ENCODE data around the gene TRPV2.

The TRPV2 gene

GRCh38 chr17:16419074-16419928 is 3.9 kb downstream of the TRPV2 start:
- H3K4me3 ChIP-seq (ENCODE audit: low read depth, low read length), result peak overlapping the region; percentile 27
- ChIA-PET POLR2A (interaction anchor here (0.5 to 3.2 kb wide), 7 partner anchors 9 to 976 kb away, joined by 3 to 27 read pairs (median 6); partner anchors contain the start of gene UBB), CTCF (interaction anchor here (0.8 to 3.4 kb wide), 5 partner anchors 8 to 55 kb away, joined by 3 to 26 read pairs (median 4); no protein-coding TSS in a partner anchor)
- peak; percentile 38 for DNase-seq (ENCODE audit: low read depth, low spot score)
- no peak for TF ChIP-seq CTCF (IDR thresholded peaks at IDR 0.05; ENCODE audit: insufficient read depth, low read length, missing control alignments)

GRCh38 chr17:16419929-16420271 is 4.5 kb downstream of the TRPV2 start:
- H3K4me3 ChIP-seq (ENCODE audit: low read depth, low read length), result peak overlapping the region; percentile 20; the same call in 1 of the 2 replicates
- TF ChIP-seq CTCF (IDR thresholded peaks at IDR 0.05; ENCODE audit: insufficient read depth, low read length, missing control alignments), result no peak
- DNase-seq (ENCODE audit: low read depth, low spot score), result peak; percentile 41
- POLR2A ChIA-PET, result interaction anchor here (0.5 to 3.2 kb wide), 5 partner anchors 13 to 976 kb away, joined by 3 to 27 read pairs (median 6); partner anchors contain the start of gene UBB
- CTCF ChIA-PET, result interaction anchor here (1.0 to 3.4 kb wide), 3 partner anchors 8 to 56 kb away, joined by 4 to 26 read pairs (median 4); no protein-coding TSS in a partner anchor

GRCh38 chr17:16422416-16422815 is 7.0 kb downstream of the TRPV2 start:
- POLR2A ChIA-PET, result interaction anchor here (0.6 kb wide), 1 partner anchor 37 kb away, joined by 3 read pairs; no protein-coding TSS in a partner anchor
- DNase-seq (ENCODE audit: low read depth, low spot score), result no peak
- CTCF ChIA-PET, result interaction anchor here (1.0 to 1.7 kb wide), 2 partner anchors 16 to 58 kb away, joined by 4 read pairs; no protein-coding TSS in a partner anchor
- no peak for TF ChIP-seq CTCF (IDR thresholded peaks at IDR 0.05; ENCODE audit: insufficient read depth, low read length, missing control alignments)
- no peak overlapping the region for H3K4me3 ChIP-seq (ENCODE audit: low read depth, low read length)

GRCh38 chr17:16423226-16423872 is 8.0 kb downstream of the TRPV2 start:
- no peak overlapping the region for H3K4me3 ChIP-seq (ENCODE audit: low read depth, low read length)
- TF ChIP-seq CTCF (IDR thresholded peaks at IDR 0.05; ENCODE audit: insufficient read depth, low read length, missing control alignments), result no peak
- ChIA-PET CTCF (interaction anchor here (1.7 kb wide), 1 partner anchor 15 kb away, joined by 4 read pairs; no protein-coding TSS in a partner anchor), POLR2A (interaction anchor here (0.7 kb wide), 1 partner anchor 43 kb away, joined by 3 read pairs; the partner anchor contains the start of gene UBB)
- no peak for DNase-seq (ENCODE audit: low read depth, low spot score)

GRCh38 chr17:16425202-16425601 is 9.8 kb downstream of the TRPV2 start:
- DNase-seq (ENCODE audit: low read depth, low spot score), result no peak
- ChIA-PET CTCF (interaction anchor here (1.0 to 3.9 kb wide), 2 partner anchors 8 to 96 kb away, joined by 4 to 34 read pairs; no protein-coding TSS in a partner anchor), POLR2A (interaction anchor here (1.1 kb wide), 1 partner anchor 44 kb away, joined by 4 read pairs; the partner anchor contains the start of gene UBB)
- TF ChIP-seq CTCF (IDR thresholded peaks at IDR 0.05; ENCODE audit: insufficient read depth, low read length, missing control alignments), result no peak
- no peak overlapping the region for H3K4me3 ChIP-seq (ENCODE audit: low read depth, low read length)
